ENCODE measurements around the gene TPK1. TPM values are rescaled to one million over a fixed set of nuclear protein-coding genes. Genes with fewer than 3 reads are reported as not detected.

The TPK1 gene
- total RNA-seq, 2 donors from 2014 or later: 4.1 to 6.4 TPM

- H3K9me3 ChIP-seq: no peaks in the 10 kb centered on the region
- TF ChIP-seq CTCF (IDR thresholded peaks at IDR 0.05): no peak
- no peak overlapping the region for H3K4me3 ChIP-seq
- DNase-seq (ENCODE audit: low spot score): no peak
- no peak overlapping the region for H3K27ac ChIP-seq
- no peaks in the 10 kb centered on the region for H3K4me1 ChIP-seq
- H3K27me3 ChIP-seq: no peaks in the 10 kb centered on the region
- H3K36me3 ChIP-seq: no peaks in the 10 kb centered on the region
These were observed 346.9 kb downstream of the TPK1 start for GRCh38 chr7:144488977-144489376.

GRCh38 chr7:144487901-144488300 lies 348.0 kb downstream of the TPK1 start:
- Histone ChIP-seq H3K27me3 (no peaks in the 10 kb centered on the region), H3K9me3 (no peaks in the 10 kb centered on the region)

GRCh38 chr7:144484445-144484844 lies 351.4 kb downstream of the TPK1 start:
- no peak for DNase-seq (ENCODE audit: low spot score)
- Histone ChIP-seq H3K4me3 (no peak overlapping the region), H3K27me3 (no peaks in the 10 kb centered on the region), H3K36me3 (no peaks in the 10 kb centered on the region), H3K9me3 (no peaks in the 10 kb centered on the region), H3K4me1 (no peaks in the 10 kb centered on the region), H3K27ac (no peak overlapping the region)
- TF ChIP-seq CTCF (IDR thresholded peaks at IDR 0.05): no peak

More at GRCh38 chr7:144487901-144488300, 348.0 kb downstream of the TPK1 start:
- Histone ChIP-seq H3K4me1 (no peaks in the 10 kb centered on the region), H3K36me3 (no peaks in the 10 kb centered on the region), H3K27ac (no peak overlapping the region), H3K4me3 (no peak overlapping the region)
- DNase-seq (ENCODE audit: low spot score): no peak
- no peak for TF ChIP-seq CTCF (IDR thresholded peaks at IDR 0.05)

GRCh38 chr7:144483189-144483588 lies 352.7 kb downstream of the TPK1 start:
- no peak for TF ChIP-seq CTCF (IDR thresholded peaks at IDR 0.05)
- no peaks in the 10 kb centered on the region for H3K36me3 ChIP-seq
- H3K27ac ChIP-seq: no peak overlapping the region
- H3K27me3 ChIP-seq: no peaks in the 10 kb centered on the region
- H3K4me1 ChIP-seq: no peaks in the 10 kb centered on the region
- no peak overlapping the region for H3K4me3 ChIP-seq
- no peaks in the 10 kb centered on the region for H3K9me3 ChIP-seq
- no peak for DNase-seq (ENCODE audit: low spot score)

GRCh38 chr7:144481833-144482232 lies 354.0 kb downstream of the TPK1 start:
- H3K27ac ChIP-seq: no peak overlapping the region
- no peak for TF ChIP-seq CTCF (IDR thresholded peaks at IDR 0.05)

GRCh38 chr7:144477348-144477747 lies 358.5 kb downstream of the TPK1 start:
- no peak for TF ChIP-seq CTCF (IDR thresholded peaks at IDR 0.05)
- Histone ChIP-seq H3K27me3 (no peaks in the 10 kb centered on the region), H3K27ac (no peak overlapping the region), H3K36me3 (no peaks in the 10 kb centered on the region), H3K9me3 (no peaks in the 10 kb centered on the region), H3K4me1 (no peaks in the 10 kb centered on the region), H3K4me3 (no peak overlapping the region)
- DNase-seq (ENCODE audit: low spot score): no peak

More at GRCh38 chr7:144481833-144482232, 354.0 kb downstream of the TPK1 start:
- no peak for DNase-seq (ENCODE audit: low spot score)
- Histone ChIP-seq H3K9me3 (no peaks in the 10 kb centered on the region), H3K27me3 (no peaks in the 10 kb centered on the region), H3K4me1 (no peaks in the 10 kb centered on the region), H3K4me3 (no peak overlapping the region), H3K36me3 (no peaks in the 10 kb centered on the region)

All from right atrium auricular region (tissue), 2 donors.